ENCODE results near the gene TGM3.

The TGM3 gene

DNA sequence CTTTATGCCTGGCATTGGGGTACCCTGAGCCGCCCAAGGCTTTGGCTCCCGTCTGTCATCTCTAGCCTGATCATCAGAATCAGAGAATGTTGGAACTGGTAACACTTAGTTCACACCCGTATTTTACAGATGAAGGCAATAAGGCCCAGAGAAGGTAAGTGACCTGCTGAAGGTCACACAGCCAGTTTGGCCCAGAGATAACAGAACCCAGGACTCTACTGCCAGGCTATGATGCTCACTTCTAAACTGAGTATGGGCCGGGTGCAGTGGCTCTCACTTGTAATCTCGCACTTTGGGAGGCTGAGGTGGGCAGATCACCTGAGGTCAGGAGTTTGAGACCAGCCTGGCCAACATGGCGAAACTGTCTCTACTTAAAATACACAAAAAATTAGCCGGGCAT lies 83.1 kb downstream of the TGM3 start:
- no peak for TF ChIP-seq SPI1 (IDR thresholded peaks at IDR 0.05; ENCODE audit: borderline replicate concordance, low read depth)
- TF ChIP-seq, protein P1, sequence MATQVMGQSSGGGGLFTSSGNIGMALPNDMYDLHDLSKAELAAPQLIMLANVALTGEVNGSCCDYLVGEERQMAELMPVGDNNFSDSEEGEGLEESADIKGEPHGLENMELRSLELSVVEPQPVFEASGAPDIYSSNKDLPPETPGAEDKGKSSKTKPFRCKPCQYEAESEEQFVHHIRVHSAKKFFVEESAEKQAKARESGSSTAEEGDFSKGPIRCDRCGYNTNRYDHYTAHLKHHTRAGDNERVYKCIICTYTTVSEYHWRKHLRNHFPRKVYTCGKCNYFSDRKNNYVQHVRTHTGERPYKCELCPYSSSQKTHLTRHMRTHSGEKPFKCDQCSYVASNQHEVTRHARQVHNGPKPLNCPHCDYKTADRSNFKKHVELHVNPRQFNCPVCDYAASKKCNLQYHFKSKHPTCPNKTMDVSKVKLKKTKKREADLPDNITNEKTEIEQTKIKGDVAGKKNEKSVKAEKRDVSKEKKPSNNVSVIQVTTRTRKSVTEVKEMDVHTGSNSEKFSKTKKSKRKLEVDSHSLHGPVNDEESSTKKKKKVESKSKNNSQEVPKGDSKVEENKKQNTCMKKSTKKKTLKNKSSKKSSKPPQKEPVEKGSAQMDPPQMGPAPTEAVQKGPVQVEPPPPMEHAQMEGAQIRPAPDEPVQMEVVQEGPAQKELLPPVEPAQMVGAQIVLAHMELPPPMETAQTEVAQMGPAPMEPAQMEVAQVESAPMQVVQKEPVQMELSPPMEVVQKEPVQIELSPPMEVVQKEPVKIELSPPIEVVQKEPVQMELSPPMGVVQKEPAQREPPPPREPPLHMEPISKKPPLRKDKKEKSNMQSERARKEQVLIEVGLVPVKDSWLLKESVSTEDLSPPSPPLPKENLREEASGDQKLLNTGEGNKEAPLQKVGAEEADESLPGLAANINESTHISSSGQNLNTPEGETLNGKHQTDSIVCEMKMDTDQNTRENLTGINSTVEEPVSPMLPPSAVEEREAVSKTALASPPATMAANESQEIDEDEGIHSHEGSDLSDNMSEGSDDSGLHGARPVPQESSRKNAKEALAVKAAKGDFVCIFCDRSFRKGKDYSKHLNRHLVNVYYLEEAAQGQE (IDR thresholded peaks at IDR 0.05; ENCODE audit: insufficient replicate concordance, low read depth) = no peak
- no peak for TF ChIP-seq GABPA (IDR thresholded peaks at IDR 0.05; ENCODE audit: low read depth)
- TF ChIP-seq, protein P2, sequence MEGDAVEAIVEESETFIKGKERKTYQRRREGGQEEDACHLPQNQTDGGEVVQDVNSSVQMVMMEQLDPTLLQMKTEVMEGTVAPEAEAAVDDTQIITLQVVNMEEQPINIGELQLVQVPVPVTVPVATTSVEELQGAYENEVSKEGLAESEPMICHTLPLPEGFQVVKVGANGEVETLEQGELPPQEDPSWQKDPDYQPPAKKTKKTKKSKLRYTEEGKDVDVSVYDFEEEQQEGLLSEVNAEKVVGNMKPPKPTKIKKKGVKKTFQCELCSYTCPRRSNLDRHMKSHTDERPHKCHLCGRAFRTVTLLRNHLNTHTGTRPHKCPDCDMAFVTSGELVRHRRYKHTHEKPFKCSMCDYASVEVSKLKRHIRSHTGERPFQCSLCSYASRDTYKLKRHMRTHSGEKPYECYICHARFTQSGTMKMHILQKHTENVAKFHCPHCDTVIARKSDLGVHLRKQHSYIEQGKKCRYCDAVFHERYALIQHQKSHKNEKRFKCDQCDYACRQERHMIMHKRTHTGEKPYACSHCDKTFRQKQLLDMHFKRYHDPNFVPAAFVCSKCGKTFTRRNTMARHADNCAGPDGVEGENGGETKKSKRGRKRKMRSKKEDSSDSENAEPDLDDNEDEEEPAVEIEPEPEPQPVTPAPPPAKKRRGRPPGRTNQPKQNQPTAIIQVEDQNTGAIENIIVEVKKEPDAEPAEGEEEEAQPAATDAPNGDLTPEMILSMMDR (IDR thresholded peaks at IDR 0.05; ENCODE audit: insufficient read depth, low read length) = no peak
- TF ChIP-seq POLR2AphosphoS5 (IDR thresholded peaks at IDR 0.05; ENCODE audit: low read depth) = no peak
- DNase-seq (ENCODE audit: low read depth in 1 of 2, low spot score in 1 of 2) = no peak
- Histone ChIP-seq H3K27me3 (ENCODE audit: insufficient read depth, poor library complexity, severe bottlenecking) (no peaks in the 10 kb centered on the region), H3K4me3 (replicated peaks; ENCODE audit: insufficient read depth, low read length) (no peak overlapping the region), H3K27ac (replicated peaks) (no peak overlapping the region)

DNA sequence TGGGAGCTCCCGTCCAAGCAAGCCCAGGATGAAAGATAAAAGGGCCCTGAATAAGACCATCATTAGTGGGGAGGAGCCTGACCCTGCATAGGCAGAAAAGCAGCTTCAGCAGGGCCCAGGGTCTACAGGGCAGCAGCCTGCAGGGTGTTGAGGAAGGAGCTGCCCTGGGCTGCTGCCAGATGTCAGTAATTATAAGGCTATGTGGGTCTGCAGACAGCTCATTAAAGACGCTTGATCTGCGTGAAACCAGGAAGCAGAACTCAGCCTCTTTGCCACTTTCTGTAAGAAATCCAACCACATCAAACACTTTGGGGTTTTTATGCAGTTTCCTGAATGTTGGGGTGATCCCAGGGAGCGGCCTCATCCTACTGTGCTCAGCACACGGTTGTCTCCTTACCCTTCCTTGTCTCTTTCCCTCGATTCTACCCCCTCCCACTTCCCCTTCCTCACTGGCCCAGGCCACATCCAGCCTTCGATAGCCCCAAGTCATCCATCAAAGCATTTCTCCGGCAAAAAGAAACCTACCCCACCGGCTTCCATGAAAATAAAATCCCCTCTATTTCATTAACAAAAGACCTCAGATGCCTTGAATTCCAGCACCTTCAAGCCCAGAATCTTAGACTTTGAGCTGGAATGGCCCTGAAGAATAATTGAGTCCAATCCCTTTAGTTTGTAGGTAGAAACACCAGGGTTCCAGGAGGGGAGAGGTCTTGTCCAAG lies 83.9 kb downstream of the TGM3 start:
- H3K27ac ChIP-seq (replicated peaks) = no peak overlapping the region
- 0 out of 2 replicates have a peak, but pooled peaks have one; percentile 18 for TF ChIP-seq POLR2AphosphoS5 (IDR thresholded peaks at IDR 0.05; ENCODE audit: low read depth)
- TF ChIP-seq, protein P1 (IDR thresholded peaks at IDR 0.05; ENCODE audit: insufficient replicate concordance, low read depth) = no peak
- H3K27me3 ChIP-seq (ENCODE audit: insufficient read depth, poor library complexity, severe bottlenecking) = no peaks in the 10 kb centered on the region
- no peak overlapping the region for H3K4me3 ChIP-seq (replicated peaks; ENCODE audit: insufficient read depth, low read length)
- DNase-seq (ENCODE audit: low read depth in 1 of 2, low spot score in 1 of 2) = peak in 1 of 2 experiments; percentile 33

DNA sequence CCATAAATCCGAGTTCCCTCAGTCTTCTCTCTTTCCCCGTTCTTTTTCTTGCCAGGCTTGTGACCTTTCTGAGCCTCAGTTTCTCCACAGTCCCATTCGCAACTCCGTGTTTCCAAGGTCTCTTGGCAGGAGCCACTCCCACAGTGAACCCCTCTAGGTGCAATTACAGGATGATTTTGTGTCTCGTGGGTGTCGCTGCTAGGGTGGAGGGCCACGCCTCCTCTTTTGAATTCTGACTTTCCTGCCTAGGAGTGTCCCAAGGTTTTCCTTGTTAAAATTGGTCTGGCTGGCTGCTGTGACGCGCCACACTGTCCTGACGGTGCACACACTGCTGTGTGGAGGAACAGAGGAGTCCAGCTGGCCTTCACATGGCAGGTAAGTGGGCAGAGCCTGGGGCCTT lies 84.8 kb downstream of the TGM3 start, which contains the start of gene TGM6:
Gene TGM6, plus strand, starts transcription at position 301 of the 400 bp plus-strand sequence. Its CDS starts 68 bp downstream, at position 369.
- no peaks in the 10 kb centered on the region for H3K27me3 ChIP-seq (ENCODE audit: insufficient read depth, poor library complexity, severe bottlenecking)
- no peak within 1 kb of the TSS for H3K4me3 ChIP-seq (replicated peaks; ENCODE audit: insufficient read depth, low read length)
- no peak for DNase-seq (ENCODE audit: low read depth in 1 of 2, low spot score in 1 of 2)
- TF ChIP-seq, protein P1 (IDR thresholded peaks at IDR 0.05; ENCODE audit: insufficient replicate concordance, low read depth) = no peak
- TF ChIP-seq GABPA (IDR thresholded peaks at IDR 0.05; ENCODE audit: low read depth) = no peak
- TF ChIP-seq SPI1 (IDR thresholded peaks at IDR 0.05; ENCODE audit: borderline replicate concordance, low read depth) = no peak
- TF ChIP-seq POLR2AphosphoS5 (IDR thresholded peaks at IDR 0.05; ENCODE audit: low read depth) = no peak
- TF ChIP-seq, protein P2 (IDR thresholded peaks at IDR 0.05; ENCODE audit: insufficient read depth, low read length) = no peak
- H3K27ac ChIP-seq (replicated peaks) = no peak within 1 kb of the TSS
